ENCODE measurements around the gene PCDH1. TPM values are rescaled to one million over a fixed set of nuclear protein-coding genes. Genes with fewer than 3 reads are reported as not detected.

Gene PCDH1
- total RNA-seq, 1 donor from 2014 or later = 85.4 TPM

DNA sequence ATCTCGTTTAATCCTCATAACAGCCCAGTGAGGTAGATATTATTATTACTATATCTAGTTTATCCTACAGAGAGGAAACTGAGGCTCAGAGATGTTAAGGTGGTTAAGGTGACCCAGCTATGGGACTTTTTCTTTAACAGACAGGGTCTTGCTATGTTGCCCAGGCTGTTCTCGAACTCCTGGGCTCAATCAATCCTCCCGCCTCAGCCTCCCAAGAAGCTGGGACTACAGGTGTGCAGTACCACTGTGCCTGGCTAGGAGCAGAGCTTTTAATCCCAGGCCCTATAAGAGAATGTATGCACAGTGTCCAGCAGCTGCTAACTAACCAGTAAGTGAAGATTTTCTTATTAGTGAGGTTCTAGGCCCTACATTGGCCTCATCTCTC, 62.4 kb downstream of the PCDH1 start:
- H3K4me1 Mint-ChIP-seq (ENCODE audit: low read depth) = peaks cover 12% of the 10 kb centered on the region
- H3K4me3 Mint-ChIP-seq (ENCODE audit: unreplicated experiment) = no peak overlapping the region
- no peak for DNase-seq (ENCODE audit: low spot score)
- TF ChIP-seq, protein P1, sequence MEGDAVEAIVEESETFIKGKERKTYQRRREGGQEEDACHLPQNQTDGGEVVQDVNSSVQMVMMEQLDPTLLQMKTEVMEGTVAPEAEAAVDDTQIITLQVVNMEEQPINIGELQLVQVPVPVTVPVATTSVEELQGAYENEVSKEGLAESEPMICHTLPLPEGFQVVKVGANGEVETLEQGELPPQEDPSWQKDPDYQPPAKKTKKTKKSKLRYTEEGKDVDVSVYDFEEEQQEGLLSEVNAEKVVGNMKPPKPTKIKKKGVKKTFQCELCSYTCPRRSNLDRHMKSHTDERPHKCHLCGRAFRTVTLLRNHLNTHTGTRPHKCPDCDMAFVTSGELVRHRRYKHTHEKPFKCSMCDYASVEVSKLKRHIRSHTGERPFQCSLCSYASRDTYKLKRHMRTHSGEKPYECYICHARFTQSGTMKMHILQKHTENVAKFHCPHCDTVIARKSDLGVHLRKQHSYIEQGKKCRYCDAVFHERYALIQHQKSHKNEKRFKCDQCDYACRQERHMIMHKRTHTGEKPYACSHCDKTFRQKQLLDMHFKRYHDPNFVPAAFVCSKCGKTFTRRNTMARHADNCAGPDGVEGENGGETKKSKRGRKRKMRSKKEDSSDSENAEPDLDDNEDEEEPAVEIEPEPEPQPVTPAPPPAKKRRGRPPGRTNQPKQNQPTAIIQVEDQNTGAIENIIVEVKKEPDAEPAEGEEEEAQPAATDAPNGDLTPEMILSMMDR (IDR thresholded peaks at IDR 0.05) = no peak
- H3K27me3 Mint-ChIP-seq (ENCODE audit: low read depth) = peaks cover 5% of the 10 kb centered on the region
- no peak overlapping the region for H3K27ac Mint-ChIP-seq (ENCODE audit: unreplicated experiment)
- no peaks in the 10 kb centered on the region for H3K9me3 Mint-ChIP-seq (ENCODE audit: low read depth)
- H3K36me3 Mint-ChIP-seq (ENCODE audit: low read depth) = no peaks in the 10 kb centered on the region

DNA sequence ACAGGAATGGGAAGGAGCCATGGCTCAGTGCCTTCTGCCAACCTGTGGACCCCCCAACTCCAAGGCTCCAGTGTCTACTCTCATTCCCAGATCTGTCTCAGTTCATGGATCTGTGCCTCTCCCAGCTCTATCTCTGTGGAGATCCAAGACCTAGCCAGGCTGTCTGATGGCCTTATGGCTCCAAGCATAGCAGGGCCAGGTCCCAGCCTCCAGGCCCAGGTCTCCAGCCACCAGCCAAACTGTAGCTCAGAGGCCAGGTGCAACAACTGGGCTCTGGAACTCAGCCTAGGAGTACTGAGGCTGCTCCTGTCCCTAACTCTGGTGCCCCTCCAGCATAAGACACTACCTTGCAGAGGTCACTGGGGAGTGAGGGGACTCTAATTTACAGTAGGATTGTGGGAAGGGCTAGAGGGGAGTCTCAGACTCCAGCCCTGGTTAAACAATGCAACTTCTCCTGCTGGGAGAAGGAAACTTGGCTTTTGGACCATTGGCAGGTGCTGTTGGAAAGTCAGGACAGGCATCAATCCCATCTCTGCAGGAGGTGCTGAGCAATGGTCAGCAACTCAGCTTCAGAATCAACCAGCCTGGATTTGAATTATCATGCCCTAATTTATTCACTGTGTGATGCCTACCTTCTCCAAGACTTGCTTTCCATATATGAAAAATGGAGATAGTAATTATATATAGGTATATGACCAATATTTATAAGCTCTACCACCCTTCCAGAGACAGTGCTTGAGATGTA, 63.0 kb downstream of the PCDH1 start:
- peaks cover 10% of the 10 kb centered on the region for H3K4me1 Mint-ChIP-seq (ENCODE audit: low read depth)
- TF ChIP-seq, protein P1 (IDR thresholded peaks at IDR 0.05) = no peak

DNA sequence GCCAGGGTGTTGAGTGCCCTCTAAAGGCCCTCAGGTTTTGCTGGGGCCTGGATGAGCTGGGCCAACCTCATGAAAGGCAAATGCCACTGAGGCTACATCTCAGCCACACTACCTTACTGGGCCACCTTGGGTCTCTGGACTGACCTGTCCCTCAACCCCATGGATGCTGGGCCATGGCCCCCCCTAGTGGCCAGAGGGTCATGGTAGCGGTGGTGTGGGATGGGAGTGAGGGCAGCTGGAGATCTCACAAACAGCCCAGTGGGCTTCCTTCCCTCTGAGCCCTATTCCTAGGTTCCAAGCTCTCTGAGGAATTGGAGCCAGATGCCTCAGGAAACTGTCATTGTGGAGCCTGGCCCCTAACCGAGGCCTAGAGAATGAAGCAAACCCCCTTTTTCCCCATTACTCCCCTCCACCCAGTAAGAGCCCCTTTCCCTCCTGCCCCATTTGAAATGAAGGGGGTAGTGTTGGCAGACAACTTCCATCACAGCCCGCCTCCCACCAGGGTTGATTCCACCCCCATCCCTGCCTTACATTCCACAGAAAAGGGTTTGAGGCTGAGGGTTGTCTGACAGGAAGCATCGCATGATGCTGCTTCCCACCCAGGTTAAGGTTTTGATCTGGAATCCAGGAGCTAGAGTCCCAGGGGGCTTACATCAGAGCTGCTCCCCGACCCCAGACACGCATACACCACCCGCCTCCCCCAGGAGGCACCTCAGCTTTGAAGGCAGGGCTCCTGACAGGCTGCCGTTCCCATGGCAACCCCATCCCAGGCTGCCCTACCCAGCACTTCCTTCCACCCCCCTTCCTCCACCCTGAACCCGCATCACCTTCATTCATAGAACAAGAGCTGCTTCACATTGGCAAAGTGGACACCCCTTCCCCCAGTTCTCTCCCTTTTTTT, 63.9 kb downstream of the PCDH1 start:
- H3K36me3 Mint-ChIP-seq (ENCODE audit: low read depth) = peaks cover under 1% of the 10 kb centered on the region

More for the DNA sequence above, 63.0 kb downstream of the PCDH1 start:
- DNase-seq (ENCODE audit: low spot score) = no peak
- Mint-ChIP-seq H3K27ac (ENCODE audit: unreplicated experiment) (no peak overlapping the region), H3K9me3 (ENCODE audit: low read depth) (no peaks in the 10 kb centered on the region), H3K27me3 (ENCODE audit: low read depth) (peaks cover 10% of the 10 kb centered on the region), H3K36me3 (ENCODE audit: low read depth) (no peaks in the 10 kb centered on the region), H3K4me3 (ENCODE audit: unreplicated experiment) (no peak overlapping the region)

DNA sequence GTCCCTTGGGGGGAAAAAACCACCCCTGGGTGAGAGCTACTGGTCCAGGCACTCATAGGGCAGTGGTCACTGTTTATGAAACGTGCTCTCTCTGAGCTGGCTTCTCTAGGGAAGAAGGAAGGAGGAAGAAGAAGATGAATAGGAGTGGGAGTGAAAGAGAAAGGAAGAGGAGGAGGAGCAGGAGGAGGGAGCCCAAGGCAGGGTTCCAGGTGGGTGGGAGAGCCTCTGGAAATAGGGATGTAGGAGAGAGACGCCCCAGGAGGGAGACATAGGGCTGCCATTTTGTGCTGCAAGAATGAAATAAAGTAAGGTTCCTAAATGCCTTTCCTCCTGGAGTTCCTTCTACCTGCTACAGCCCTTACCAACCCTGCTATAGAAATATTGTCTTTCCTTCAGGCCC, 65.7 kb downstream of the PCDH1 start:
- H3K4me1 Mint-ChIP-seq (ENCODE audit: low read depth) = peaks cover 8% of the 10 kb centered on the region
- TF ChIP-seq, protein P1 (IDR thresholded peaks at IDR 0.05) = no peak
- peaks cover 4% of the 10 kb centered on the region for H3K36me3 Mint-ChIP-seq (ENCODE audit: low read depth)
- H3K9me3 Mint-ChIP-seq (ENCODE audit: low read depth) = no peaks in the 10 kb centered on the region
- no peak overlapping the region for H3K27ac Mint-ChIP-seq (ENCODE audit: unreplicated experiment)
- H3K4me3 Mint-ChIP-seq (ENCODE audit: unreplicated experiment) = no peak overlapping the region
- peaks cover 20% of the 10 kb centered on the region for H3K27me3 Mint-ChIP-seq (ENCODE audit: low read depth)
- no peak for DNase-seq (ENCODE audit: low spot score)

More for the DNA sequence above, 63.9 kb downstream of the PCDH1 start:
- no peaks in the 10 kb centered on the region for H3K9me3 Mint-ChIP-seq (ENCODE audit: low read depth)
- TF ChIP-seq, protein P1 (IDR thresholded peaks at IDR 0.05) = peak; percentile 74
- H3K4me3 Mint-ChIP-seq (ENCODE audit: unreplicated experiment) = no peak overlapping the region
- peaks cover 13% of the 10 kb centered on the region for H3K27me3 Mint-ChIP-seq (ENCODE audit: low read depth)
- no peak for DNase-seq (ENCODE audit: low spot score)
- no peak overlapping the region for H3K27ac Mint-ChIP-seq (ENCODE audit: unreplicated experiment)
- H3K4me1 Mint-ChIP-seq (ENCODE audit: low read depth) = peaks cover 8% of the 10 kb centered on the region
